PC-3 (cell line): ENCODE data around the gene ZBTB16.

Experiments
- EZH2phosphoT487 ChIP-seq: fragments of 300-600 bp; sonication (generic); IDR thresholded peaks from 2 replicates; pipeline ENCODE4 v1.6.1; 2018; ENCODE audit warnings: mild to moderate bottlenecking, antibody characterized with exemption, low read length, borderline replicate concordance
- TF ChIP-seq, protein P1 (sequence below): fragments of 300-600 bp; sonication (generic); conservative IDR thresholded peaks from 2 replicates; pipeline ENCODE4 v1.5.1; 2017; ENCODE audit warnings: antibody characterized with exemption, low read depth, mild to moderate bottlenecking, low read length

DNA sequence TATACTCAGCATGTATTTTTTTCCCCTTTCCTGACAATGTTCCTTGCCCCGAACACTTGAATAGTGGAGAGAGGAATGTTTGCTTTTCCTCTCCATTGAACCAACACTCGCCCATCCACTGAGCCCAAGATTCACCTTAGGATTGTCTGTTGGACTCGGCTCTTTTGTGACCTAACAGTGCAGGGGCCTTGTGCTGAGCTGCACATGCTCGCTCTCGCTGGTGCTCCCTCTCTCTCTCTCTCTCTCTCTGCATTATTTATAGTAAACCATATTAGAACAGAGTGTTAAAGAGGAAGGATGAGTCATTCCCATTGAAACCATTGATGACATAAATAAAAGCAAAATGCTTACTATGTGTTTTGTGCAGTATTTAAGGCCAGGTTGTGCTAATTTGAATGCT, 20.7 kb downstream of the ZBTB16 start:
- TF ChIP-seq, protein P1, sequence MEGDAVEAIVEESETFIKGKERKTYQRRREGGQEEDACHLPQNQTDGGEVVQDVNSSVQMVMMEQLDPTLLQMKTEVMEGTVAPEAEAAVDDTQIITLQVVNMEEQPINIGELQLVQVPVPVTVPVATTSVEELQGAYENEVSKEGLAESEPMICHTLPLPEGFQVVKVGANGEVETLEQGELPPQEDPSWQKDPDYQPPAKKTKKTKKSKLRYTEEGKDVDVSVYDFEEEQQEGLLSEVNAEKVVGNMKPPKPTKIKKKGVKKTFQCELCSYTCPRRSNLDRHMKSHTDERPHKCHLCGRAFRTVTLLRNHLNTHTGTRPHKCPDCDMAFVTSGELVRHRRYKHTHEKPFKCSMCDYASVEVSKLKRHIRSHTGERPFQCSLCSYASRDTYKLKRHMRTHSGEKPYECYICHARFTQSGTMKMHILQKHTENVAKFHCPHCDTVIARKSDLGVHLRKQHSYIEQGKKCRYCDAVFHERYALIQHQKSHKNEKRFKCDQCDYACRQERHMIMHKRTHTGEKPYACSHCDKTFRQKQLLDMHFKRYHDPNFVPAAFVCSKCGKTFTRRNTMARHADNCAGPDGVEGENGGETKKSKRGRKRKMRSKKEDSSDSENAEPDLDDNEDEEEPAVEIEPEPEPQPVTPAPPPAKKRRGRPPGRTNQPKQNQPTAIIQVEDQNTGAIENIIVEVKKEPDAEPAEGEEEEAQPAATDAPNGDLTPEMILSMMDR, result no peak
- no peak for TF ChIP-seq EZH2phosphoT487
